SKM-1 (cell line): Measurements from ENCODE around the gene ACTL7A.
"Not testable (repeated sequence)": the region's sequence is repeated elsewhere in the genome, so short reads cannot be mapped to it uniquely, and the experiment has no call there.

Experiments used
- DNase-seq: peaks from one replicate; lab custom pipeline; 2025; ENCODE audit not compliant: unreplicated experiment; lab: John Stamatoyannopoulos, UW

Gene ACTL7A

DNA sequence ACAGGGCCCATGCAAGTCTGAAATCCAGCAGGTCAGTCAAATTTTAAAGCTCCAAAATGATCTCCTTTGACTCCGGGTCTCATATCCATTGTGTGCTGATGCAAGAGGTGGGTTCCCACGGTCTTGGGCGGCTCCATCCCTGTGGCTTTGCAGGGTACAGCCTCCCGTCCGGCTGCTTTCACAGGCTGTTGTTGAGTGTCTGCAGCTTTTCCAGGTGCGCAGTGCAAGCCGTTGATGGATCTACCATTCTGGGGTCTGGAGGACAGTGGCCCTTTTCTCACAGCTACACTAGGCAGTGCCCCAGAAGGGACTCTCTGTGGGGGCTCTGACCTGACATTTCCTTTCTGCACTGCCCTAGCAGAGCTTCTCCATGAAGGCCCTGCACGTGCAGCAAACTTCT is 13.8 kb upstream of the ACTL7A start:
- not testable (repeated sequence) for DNase-seq

GRCh38 chr9:108850293-108850897 is 11.7 kb upstream of the ACTL7A start:
- DNase-seq = no peak

DNA sequence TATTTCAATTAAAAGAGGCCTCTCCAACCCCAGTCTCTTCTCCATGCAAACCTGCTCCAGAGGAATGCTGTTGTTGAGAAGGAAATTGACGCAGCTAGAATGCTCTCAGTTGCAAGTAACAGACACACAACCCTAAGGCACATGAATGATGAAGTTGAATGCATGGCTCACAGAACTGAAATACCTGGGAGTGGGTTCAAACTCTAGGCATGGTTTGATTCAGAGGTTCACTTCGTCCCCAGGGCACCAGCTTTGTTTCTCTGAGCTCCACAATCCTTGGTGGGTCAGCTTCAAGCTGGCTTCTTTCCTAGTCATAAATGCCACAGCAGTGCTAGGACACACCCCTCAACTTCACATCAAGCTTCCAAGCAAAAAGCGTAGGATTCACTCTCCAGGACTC is 10.9 kb upstream of the ACTL7A start:
- DNase-seq = no peak

- no peak for DNase-seq
Observed at GRCh38 chr9:108852079-108852478, 10.0 kb upstream of the ACTL7A start.

- no peak for DNase-seq
Observed at GRCh38 chr9:108854094-108854493, 8.0 kb upstream of the ACTL7A start.

DNA sequence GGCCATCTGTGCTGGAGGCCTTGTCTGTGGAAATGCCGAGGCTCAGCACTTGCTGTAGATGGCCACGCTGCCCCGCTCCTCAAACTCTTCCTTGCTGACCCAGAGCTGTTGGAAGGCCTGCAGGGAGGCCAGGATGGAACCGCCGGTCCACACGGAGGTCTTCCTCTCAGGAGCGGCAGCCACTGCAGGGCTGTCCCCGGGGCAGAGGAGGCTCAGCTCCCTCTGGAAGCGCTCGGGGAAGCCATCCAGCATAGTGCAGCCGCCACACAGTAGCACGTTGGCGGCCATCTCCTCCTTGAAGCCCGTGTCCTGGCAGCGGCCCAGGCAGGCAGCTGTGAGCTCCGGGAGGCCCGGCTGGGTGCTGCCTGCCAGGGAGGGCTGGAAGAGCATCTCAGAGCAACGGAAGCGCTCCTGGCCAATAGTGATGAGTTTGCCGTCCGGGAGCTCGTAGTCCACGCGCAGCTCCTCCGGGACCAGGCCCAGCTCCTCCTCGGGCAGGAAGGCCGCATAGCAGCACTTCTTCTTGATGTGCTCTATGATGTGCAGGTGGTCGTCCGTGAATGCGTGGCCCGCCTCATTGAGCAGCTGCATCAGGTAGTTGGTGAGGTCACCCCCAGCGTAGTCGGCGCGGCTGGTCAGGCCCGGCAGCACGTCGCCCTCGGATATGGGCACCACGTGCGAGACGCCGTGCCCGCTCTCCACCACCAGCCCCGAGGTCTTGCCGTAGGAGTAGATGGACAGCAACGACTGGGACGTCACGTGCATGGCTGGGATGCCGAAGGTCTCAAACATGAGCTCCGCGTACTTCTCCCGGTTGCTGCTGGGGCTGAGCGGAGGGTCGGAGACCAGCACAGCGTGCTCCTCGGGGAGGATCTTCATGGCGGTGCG is 7.2 kb upstream of the ACTL7A start:
- no peak for DNase-seq

DNA sequence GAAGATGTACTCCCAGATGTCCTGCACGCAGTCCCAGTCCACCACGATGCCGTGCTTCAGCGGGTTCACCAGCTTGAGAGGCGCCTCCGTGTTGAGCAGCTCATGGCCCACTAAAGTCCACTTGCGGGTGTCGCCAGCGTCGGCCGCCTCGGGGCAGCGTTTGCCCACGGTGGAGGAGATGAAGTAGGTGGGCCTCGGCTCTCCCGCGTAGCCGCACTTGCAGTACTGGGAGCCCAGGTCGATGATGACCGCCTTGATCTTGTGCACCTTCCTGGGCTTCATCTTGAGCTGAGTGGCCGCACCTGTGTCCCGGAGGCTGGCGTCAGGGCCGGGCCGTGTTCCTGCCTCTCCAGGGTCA is 6.6 kb upstream of the ACTL7A start:
- no peak for DNase-seq

GRCh38 chr9:108855888-108856287 is 6.2 kb upstream of the ACTL7A start, which contains the start of gene ACTL7B:
ACTL7B (minus strand) TSS chr9:108855986; CDS start chr9:108855930, 56 bp downstream.
- no peak for DNase-seq

DNA sequence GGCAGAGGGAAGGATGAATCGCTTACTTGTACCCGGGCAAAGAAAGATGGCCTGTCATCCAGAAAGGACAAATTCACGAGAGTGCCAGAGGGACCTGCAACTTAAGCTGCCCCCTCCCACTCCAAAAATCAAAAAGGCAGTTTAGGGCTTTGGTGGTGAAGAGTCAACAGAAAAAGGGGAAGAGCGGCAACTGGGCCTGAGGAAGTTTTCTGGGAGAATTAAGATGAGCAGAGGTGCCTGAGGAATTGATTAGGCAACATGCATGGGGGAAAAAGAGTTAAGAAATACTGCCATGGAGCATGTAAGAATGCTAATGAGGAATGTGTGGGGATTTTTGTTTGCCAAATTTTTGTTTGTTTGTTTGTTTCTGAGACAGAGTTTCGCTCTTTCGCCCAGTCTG is 4.5 kb upstream of the ACTL7A start:
- DNase-seq = no peak

DNA sequence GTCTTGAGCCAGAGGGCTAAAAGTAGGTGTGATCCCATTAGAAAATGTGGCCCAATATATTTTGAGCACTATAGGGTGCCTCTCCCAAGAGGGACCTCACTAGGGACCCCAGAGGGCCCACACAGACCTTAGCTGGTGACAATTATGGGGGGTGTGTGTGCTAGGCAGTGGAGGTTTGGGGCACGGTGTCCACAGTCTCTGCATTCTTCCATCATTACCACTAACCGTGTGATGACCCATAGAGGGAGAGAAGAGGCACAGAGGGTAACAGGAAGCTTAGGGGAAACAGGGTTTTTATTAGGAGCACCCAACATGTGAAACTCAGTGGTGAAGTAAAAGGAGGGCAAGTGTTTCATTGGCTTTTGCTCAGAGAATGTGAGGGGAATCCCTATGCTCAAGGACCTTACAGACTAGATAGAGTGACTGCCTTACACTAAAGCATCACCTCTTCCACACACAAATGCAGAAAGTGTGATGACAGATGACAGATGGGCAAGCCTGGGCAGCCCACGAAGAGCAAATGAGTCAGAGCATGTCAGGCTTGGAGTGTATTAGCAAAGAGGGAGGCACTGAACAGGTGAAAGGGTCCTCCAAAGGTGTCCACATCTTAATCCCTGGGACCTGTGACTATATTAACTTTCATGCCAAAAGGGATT is 2.5 kb upstream of the ACTL7A start:
- DNase-seq = no peak

GRCh38 chr9:108860354-108860753 is 1.7 kb upstream of the ACTL7A start:
- DNase-seq = no peak

- DNase-seq = no peak
Observed at GRCh38 chr9:108860764-108861163, 1.3 kb upstream of the ACTL7A start.

GRCh38 chr9:108861464-108861863 is 602 bp upstream of the ACTL7A start:
- DNase-seq = no peak

DNA sequence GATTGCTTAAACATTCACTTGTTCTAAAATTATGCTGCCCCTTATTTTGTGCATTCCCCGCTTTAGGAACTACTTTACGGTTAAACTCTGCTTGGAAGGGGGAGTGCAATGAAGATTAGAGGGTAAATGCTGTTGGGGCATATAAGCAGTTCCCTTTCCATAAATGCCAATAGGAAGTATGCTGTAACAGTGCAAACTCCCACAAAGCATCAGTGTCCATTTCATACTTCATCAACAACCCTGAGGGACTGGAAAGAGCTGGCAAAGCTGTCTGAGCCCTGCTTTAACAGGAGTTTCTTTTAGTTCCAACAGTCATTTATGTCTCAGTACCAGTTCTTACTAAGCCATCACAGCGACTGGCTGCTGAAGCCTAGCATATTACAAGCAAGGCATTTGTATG is 1.8 kb downstream of the ACTL7A start:
- DNase-seq = no peak

DNA sequence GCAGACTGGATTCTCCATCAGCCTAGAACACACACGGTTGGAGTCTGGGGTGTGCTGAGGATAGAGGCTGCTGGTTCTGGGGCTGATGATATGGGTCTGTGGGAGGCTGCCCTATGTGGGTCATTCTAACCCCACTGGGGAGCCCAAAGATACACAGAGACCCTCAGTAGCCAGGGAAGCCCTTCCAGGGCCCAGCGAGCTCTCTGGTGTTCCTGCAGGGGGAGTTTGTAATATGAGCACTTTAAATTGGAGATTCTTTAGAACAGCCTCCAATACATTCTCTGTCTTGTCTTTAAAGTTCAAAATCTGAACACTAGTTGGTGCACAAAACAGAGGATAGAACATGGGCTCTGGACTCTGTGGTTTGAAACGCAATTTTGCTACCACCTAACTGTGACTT is 2.4 kb downstream of the ACTL7A start:
- DNase-seq = no peak

DNA sequence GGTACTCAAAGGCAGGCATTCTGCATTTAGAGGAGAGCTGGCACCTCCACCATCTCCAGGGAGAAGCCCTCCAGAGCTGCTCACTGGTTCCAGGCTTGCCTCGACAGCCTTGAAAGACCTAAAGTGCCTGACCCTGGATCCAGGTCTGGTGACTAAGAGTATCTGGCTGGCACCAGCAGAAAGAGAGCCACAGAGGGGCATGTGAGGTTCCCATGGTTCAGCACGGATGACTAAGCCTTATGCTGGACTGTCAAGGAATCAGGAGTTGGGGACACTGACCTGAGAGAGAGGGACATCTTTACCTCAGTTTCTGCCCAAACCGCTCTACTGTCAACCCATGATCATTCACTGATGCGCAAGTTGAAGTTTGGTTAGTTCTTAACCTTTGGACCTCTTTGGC is 3.0 kb downstream of the ACTL7A start:
- no peak for DNase-seq

- no peak for DNase-seq
Observed at GRCh38 chr9:108866001-108866420, 3.9 kb downstream of the ACTL7A start.

DNA sequence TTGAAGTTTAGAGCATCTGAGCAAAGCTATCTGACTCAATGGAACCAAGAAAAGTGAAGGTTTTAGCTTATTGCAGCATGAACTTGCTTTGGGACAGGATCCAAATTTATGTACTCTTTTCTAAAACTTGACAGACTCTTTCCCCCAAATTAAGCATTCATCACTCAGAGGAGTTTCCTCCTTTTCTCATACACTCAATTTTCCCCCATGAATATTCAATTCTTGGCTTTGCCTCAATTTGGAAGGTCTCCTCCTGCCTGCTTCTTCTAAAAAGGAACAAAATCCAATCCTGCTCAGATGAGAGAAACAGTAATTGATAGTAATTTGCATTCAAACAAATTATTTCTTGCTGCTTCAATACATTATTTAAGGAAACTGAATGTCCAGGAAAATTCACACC is 5.0 kb downstream of the ACTL7A start:
- DNase-seq = no peak

DNA sequence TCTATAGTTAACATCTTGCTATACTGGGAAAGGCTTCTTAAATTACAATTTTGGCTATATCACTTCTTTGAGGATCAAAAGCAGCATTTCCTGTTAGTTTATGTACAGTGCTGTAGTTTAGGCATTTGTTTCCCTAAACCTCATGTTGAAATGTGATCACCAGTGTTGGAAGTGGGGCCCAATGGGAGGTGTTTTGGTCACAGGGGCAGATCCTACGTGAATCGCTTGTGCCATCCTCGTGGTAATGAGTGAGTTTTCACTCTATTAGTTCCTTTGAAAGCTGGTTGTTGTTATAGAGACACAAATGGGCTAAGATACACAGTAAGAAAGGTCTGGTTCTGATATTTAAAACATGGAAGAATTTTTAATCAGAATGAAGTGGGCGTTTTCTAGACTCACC is 5.8 kb downstream of the ACTL7A start:
- DNase-seq = no peak

DNA sequence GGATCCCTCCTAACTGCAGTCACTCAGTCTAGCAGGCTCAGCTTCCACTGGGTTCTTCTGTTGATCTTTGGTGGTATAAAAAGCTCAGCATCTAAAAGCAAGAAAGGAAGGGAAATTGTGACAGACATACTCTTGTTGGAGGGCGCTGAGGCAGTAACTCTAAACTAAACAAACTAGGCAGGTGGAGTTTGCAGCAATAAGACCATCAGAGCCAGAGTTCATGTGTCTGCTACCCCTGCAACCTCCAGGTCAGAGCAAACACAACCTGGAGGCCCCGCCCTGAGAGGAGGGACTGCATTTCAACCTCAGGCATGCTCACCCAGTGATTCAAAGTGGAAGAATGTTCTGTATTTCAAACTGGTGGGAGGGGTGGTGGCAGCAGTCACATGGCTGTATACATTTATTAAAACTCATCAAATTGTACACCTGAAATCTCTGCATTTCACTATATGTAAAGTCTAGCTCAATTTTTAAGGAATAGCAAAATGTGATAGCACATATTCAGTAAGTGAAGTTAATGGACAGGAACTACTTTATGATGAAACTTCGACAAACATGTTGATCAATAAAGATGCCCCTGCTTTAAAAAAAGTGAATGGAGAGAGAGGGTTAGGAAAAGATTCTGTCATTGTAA is 7.1 kb downstream of the ACTL7A start:
- DNase-seq = no peak

DNA sequence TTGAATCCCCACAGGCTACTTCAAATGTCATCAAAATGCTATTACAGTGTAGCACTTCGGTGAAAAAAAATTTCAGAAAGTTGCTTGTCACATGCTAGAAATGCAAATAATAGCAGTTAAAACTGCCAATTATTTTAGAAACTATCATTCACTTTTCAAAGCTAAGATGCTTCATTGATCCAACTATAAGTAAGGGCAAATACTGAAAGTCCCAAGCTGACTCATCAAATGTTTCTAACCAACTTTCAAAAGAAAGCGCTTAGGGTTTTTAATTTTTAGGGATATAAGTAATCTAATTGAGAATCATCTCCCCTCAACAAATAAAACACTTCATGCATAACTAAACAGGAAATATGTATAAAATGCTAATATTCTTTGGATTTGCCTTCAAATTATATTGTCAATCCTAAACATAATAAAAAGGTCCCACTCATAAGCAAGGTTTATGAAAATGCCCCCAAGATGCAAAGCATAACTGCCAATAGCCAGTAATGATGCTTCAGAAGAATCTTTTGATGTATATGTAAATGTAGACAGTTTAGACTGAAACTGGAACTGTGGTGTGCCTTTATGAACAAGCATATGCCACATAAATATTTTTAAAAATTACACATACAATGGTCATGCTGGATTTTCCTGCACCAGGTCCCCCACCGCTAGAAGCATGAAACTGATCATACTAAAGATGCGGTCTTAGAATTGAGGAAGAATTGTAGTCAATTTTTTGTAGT is 12.2 kb downstream of the ACTL7A start:
- no peak for DNase-seq
